Measurements from ENCODE around the gene ACP2.
A peak's percentile ranks its signal among the peaks of the same experiment; 100 is the strongest.

ACP2 gene

GRCh38 chr11:47233051-47233450, 15.6 kb downstream of the ACP2 start:
- no peak for TF ChIP-seq ZFX (IDR thresholded peaks at IDR 0.05; ENCODE audit: borderline replicate concordance)
- TF ChIP-seq CTCF (IDR thresholded peaks at IDR 0.05) = no peak
- H3K27ac ChIP-seq = no peak overlapping the region

- TF ChIP-seq ZFX (IDR thresholded peaks at IDR 0.05; ENCODE audit: borderline replicate concordance) (no peak), CTCF (IDR thresholded peaks at IDR 0.05) (no peak)
- H3K27ac ChIP-seq = no peak overlapping the region
Observed at GRCh38 chr11:47229161-47229560, 19.5 kb downstream of the ACP2 start.

GRCh38 chr11:47225552-47226400, 22.8 kb downstream of the ACP2 start:
- no peak for TF ChIP-seq CTCF (IDR thresholded peaks at IDR 0.05)
- TF ChIP-seq ZFX (IDR thresholded peaks at IDR 0.05; ENCODE audit: borderline replicate concordance) = no peak
- H3K27ac ChIP-seq = no peak overlapping the region

- no peak overlapping the region for H3K27ac ChIP-seq
- no peak for TF ChIP-seq ZFX (IDR thresholded peaks at IDR 0.05; ENCODE audit: borderline replicate concordance)
- TF ChIP-seq CTCF (IDR thresholded peaks at IDR 0.05) = no peak
Observed at GRCh38 chr11:47222696-47223095, 25.9 kb downstream of the ACP2 start.

- peak overlapping the region; percentile 27; the same call in 1 of the 2 replicates for H3K27ac ChIP-seq
- TF ChIP-seq ZFX (IDR thresholded peaks at IDR 0.05; ENCODE audit: borderline replicate concordance) (no peak), CTCF (IDR thresholded peaks at IDR 0.05) (no peak)
Observed at GRCh38 chr11:47220401-47220821, 28.2 kb downstream of the ACP2 start.

- H3K27ac ChIP-seq = peak overlapping the region; percentile 96; the same call in 1 of the 2 replicates
- TF ChIP-seq CTCF (IDR thresholded peaks at IDR 0.05) (no peak), ZFX (IDR thresholded peaks at IDR 0.05; ENCODE audit: borderline replicate concordance) (no peak)
Observed at GRCh38 chr11:47216121-47216798, 32.4 kb downstream of the ACP2 start.

All from 22Rv1 (cell line).